ENCODE data around the gene FBXL20.

The FBXL20 gene

GRCh38 chr17:39223907-39224777, 177.3 kb downstream of the FBXL20 start:
- DNase-seq: no peak

GRCh38 chr17:39222866-39223834, 178.3 kb downstream of the FBXL20 start:
- DNase-seq: no peak

GRCh38 chr17:39222151-39222550, 179.3 kb downstream of the FBXL20 start:
- DNase-seq: no peak

GRCh38 chr17:39221572-39221971, 179.9 kb downstream of the FBXL20 start:
- DNase-seq: no peak

- DNase-seq: no peak
Observed at GRCh38 chr17:39219647-39220154, 181.7 kb downstream of the FBXL20 start.

GRCh38 chr17:39218906-39219305, 182.5 kb downstream of the FBXL20 start:
- no peak for DNase-seq

- DNase-seq: no peak
Observed at GRCh38 chr17:39217734-39218369, 183.6 kb downstream of the FBXL20 start.

GRCh38 chr17:39213852-39214251, 187.6 kb downstream of the FBXL20 start:
- DNase-seq: no peak

GRCh38 chr17:39212841-39213480, 188.5 kb downstream of the FBXL20 start:
- DNase-seq: no peak

GRCh38 chr17:39212195-39212810, 189.1 kb downstream of the FBXL20 start:
- no peak for DNase-seq

GRCh38 chr17:39210093-39210434, 191.4 kb downstream of the FBXL20 start:
- no peak for DNase-seq

- DNase-seq: no peak
Observed at GRCh38 chr17:39209317-39210092, 191.9 kb downstream of the FBXL20 start.

GRCh38 chr17:39208893-39209292, 192.5 kb downstream of the FBXL20 start:
- no peak for DNase-seq

GRCh38 chr17:39208136-39208535, 193.3 kb downstream of the FBXL20 start:
- DNase-seq: no peak

GRCh38 chr17:39205112-39205526, 196.3 kb downstream of the FBXL20 start:
- DNase-seq: no peak

- no peak for DNase-seq
Observed at GRCh38 chr17:39204245-39204644, 197.2 kb downstream of the FBXL20 start.

All from activated CD4-positive, alpha-beta T cell treated with anti-CD3 and anti-CD28 coated beads, Interleukin-2, amount 50 U/mL, for 16 hours (primary cell).